NCI-H1105 (cell line): Measurements from ENCODE around the gene NADK2.
"Not testable (repeated sequence)": the region's sequence is repeated elsewhere in the genome, so short reads cannot be mapped to it uniquely, and the experiment has no call there.

Source experiments
- DNase-seq: peaks from one replicate; lab custom pipeline; 2025; lab: John Stamatoyannopoulos, UW

NADK2 gene

GRCh38 chr5:36206913-36207312 is 34.8 kb downstream of the NADK2 start:
- DNase-seq: no peak

GRCh38 chr5:36205329-36205728 is 36.4 kb downstream of the NADK2 start:
- no peak for DNase-seq

- DNase-seq: no peak
Observed at GRCh38 chr5:36202521-36202961, 39.2 kb downstream of the NADK2 start.

GRCh38 chr5:36200513-36200912 is 41.2 kb downstream of the NADK2 start:
- no peak for DNase-seq

GRCh38 chr5:36199620-36200019 is 42.1 kb downstream of the NADK2 start:
- no peak for DNase-seq

- DNase-seq: not testable (repeated sequence)
Observed at GRCh38 chr5:36198783-36199182, 42.9 kb downstream of the NADK2 start.

GRCh38 chr5:36198281-36198680 is 43.4 kb downstream of the NADK2 start:
- no peak for DNase-seq

GRCh38 chr5:36193746-36194145 is 48.0 kb downstream of the NADK2 start:
- no peak for DNase-seq

- not testable (repeated sequence) for DNase-seq
Observed at GRCh38 chr5:36184408-36184807, 57.3 kb downstream of the NADK2 start.

GRCh38 chr5:36181774-36182173 is 60.0 kb downstream of the NADK2 start:
- no peak for DNase-seq

- no peak for DNase-seq
Observed at GRCh38 chr5:36180556-36181350, 61.0 kb downstream of the NADK2 start.

- no peak for DNase-seq
Observed at GRCh38 chr5:36179950-36180349, 61.8 kb downstream of the NADK2 start.

- no peak for DNase-seq
Observed at GRCh38 chr5:36178524-36178890, 63.2 kb downstream of the NADK2 start.

GRCh38 chr5:36177715-36178523 is 63.8 kb downstream of the NADK2 start:
- peak; percentile 46 for DNase-seq

- no peak for DNase-seq
Observed at GRCh38 chr5:36177154-36177553, 64.6 kb downstream of the NADK2 start.

- DNase-seq: no peak
Observed at GRCh38 chr5:36175043-36175442, 66.7 kb downstream of the NADK2 start.

- DNase-seq: no peak
Observed at GRCh38 chr5:36174119-36174518, 67.6 kb downstream of the NADK2 start.

- DNase-seq: no peak
Observed at GRCh38 chr5:36173426-36173825, 68.3 kb downstream of the NADK2 start.

- DNase-seq: no peak
Observed at GRCh38 chr5:36172599-36172998, 69.1 kb downstream of the NADK2 start.

GRCh38 chr5:36170832-36171424 is 70.8 kb downstream of the NADK2 start:
- no peak for DNase-seq

GRCh38 chr5:36168737-36169136 is 73.0 kb downstream of the NADK2 start:
- no peak for DNase-seq

GRCh38 chr5:36164461-36164860 is 77.3 kb downstream of the NADK2 start:
- DNase-seq: no peak
